Gastroesophageal sphincter (tissue), 3 donors: ENCODE data around the gene KIR3DL3.

Experiments
- POLR2A ChIP-seq, 2 donors: fragments of 450-650 bp; IDR thresholded peaks; one replicate each; pipeline ENCODE4 v1.6.1; 2017; ENCODE audit warnings: antibody characterized with exemption in 2 of 2, mild to moderate bottlenecking in 2 of 2, moderate library complexity in 1 of 2
- TF ChIP-seq, protein P1 (sequence below), 4 experiments: fragments of 200-600 bp in 2 of 4; fragments of 450-650 bp in 2 of 4; sonication (generic) in 1 of 4; IDR thresholded peaks; one replicate each; pipeline ENCODE4 v1.5.1; 2017 to 2019; ENCODE audit warnings: antibody characterized with exemption in 4 of 4, mild to moderate bottlenecking in 2 of 4, moderate library complexity in 2 of 4

DNA sequence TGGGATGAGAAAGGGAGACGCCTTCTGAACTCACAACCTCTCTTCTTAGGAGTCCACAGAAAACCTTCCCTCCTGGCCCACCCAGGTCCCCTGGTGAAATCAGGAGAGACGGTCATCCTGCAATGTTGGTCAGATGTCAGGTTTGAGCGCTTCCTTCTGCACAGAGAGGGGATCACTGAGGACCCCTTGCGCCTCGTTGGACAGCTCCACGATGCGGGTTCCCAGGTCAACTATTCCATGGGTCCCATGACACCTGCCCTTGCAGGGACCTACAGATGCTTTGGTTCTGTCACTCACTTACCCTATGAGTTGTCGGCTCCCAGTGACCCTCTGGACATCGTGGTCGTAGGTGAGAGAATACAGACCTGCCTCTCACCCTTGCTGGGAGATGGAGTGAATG is 3.3 kb downstream of the KIR3DL3 start:
- TF ChIP-seq, protein P1, sequence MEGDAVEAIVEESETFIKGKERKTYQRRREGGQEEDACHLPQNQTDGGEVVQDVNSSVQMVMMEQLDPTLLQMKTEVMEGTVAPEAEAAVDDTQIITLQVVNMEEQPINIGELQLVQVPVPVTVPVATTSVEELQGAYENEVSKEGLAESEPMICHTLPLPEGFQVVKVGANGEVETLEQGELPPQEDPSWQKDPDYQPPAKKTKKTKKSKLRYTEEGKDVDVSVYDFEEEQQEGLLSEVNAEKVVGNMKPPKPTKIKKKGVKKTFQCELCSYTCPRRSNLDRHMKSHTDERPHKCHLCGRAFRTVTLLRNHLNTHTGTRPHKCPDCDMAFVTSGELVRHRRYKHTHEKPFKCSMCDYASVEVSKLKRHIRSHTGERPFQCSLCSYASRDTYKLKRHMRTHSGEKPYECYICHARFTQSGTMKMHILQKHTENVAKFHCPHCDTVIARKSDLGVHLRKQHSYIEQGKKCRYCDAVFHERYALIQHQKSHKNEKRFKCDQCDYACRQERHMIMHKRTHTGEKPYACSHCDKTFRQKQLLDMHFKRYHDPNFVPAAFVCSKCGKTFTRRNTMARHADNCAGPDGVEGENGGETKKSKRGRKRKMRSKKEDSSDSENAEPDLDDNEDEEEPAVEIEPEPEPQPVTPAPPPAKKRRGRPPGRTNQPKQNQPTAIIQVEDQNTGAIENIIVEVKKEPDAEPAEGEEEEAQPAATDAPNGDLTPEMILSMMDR (IDR thresholded peaks at IDR 0.05), result no peak
- no peak for TF ChIP-seq POLR2A (IDR thresholded peaks at IDR 0.05)
